Naive thymus-derived CD4-positive, alpha-beta T cell (primary cell): ENCODE measurements around the gene GARIN5A. TPM values are rescaled to one million over a fixed set of nuclear protein-coding genes. Genes with fewer than 3 reads are reported as not detected.
"Not testable (repeated sequence)": the region's sequence is repeated elsewhere in the genome, so short reads cannot be mapped to it uniquely, and the experiment has no call there.

Source experiments
- ATAC-seq: fragments of 150-1000 bp; cut with Tn5 transposase; 2 replicates; pipeline ENCODE4 v1.10.0; 2021; ENCODE audit warnings: mild to moderate bottlenecking, moderate library complexity
- CTCF ChIA-PET: fragments of 350-600 bp; sonication (Branson Sonifier 250); formaldehyde crosslinking; loops from one replicate; lab custom pipeline; 2021; ENCODE audit warnings: antibody characterized with exemption; lab: Charles Lee
- POLR2A ChIA-PET: fragments of 350-600 bp; sonication (Branson Sonifier 250); formaldehyde crosslinking; loops from one replicate; lab custom pipeline; 2021; ENCODE audit warnings: antibody characterized with exemption, inconsistent platforms; lab: Charles Lee
- DNase-seq, 9 donors: peaks; one replicate each; pipeline versions ENCODE4 v3.0.0 to v3.0.0-alpha.2; 2020 to 2022; ENCODE audit warnings: mixed read lengths in 1 of 9
- H3K27ac ChIP-seq: one replicate; pipeline ENCODE4 v1.7.0; 2013; ENCODE audit warnings: mild to moderate bottlenecking, low read depth, low read length, moderate library complexity
- H3K27me3 ChIP-seq, 2 donors: one replicate each; pipeline ENCODE4 v1.7.0; 2013; ENCODE audit warnings: low read length in 2 of 2, mild to moderate bottlenecking in 2 of 2, moderate library complexity in 2 of 2; ENCODE audit not compliant: control insufficient read depth in 2 of 2, insufficient read depth in 2 of 2
- H3K36me3 ChIP-seq, 3 experiments: 1 replicate in 2 of 3; 2 replicates in 1 of 3; pipeline ENCODE4 v1.7.0; 2013; ENCODE audit warnings: low read length in 3 of 3, mild to moderate bottlenecking in 3 of 3, moderate library complexity in 1 of 3; ENCODE audit not compliant: insufficient read depth in 3 of 3, control insufficient read depth in 2 of 3
- H3K4me1 ChIP-seq, 2 donors: one replicate each; pipeline ENCODE4 v1.7.0; 2013; ENCODE audit warnings: low read length in 2 of 2, mild to moderate bottlenecking in 2 of 2, moderate library complexity in 1 of 2; ENCODE audit not compliant: control insufficient read depth in 2 of 2, insufficient read depth in 2 of 2
- H3K4me3 ChIP-seq: 2 replicates; pipeline ENCODE4 v1.7.0; 2013; ENCODE audit warnings: mild to moderate bottlenecking, low read length
- H3K9me3 ChIP-seq, 3 experiments: 1 replicate in 2 of 3; 2 replicates in 1 of 3; pipeline ENCODE4 v1.7.0; 2013; ENCODE audit warnings: low read length in 3 of 3; ENCODE audit not compliant: control insufficient read depth in 2 of 3
- H3K27ac Mint-ChIP-seq, 9 donors: one replicate each; pipeline ENCODE4 v1.8.0; 2020 to 2022; ENCODE audit warnings: mixed read lengths in 9 of 9, mild to moderate bottlenecking in 8 of 9, moderate library complexity in 5 of 9, inconsistent platforms in 2 of 9
- H3K27me3 Mint-ChIP-seq, 5 donors: one replicate each; pipeline ENCODE4 v1.8.0; 2021 to 2022; ENCODE audit warnings: mixed read lengths in 5 of 5, mild to moderate bottlenecking in 1 of 5
- H3K36me3 Mint-ChIP-seq, 5 donors: one replicate each; pipeline ENCODE4 v1.8.0; 2020 to 2022; ENCODE audit warnings: mixed read lengths in 5 of 5, mild to moderate bottlenecking in 3 of 5, inconsistent platforms in 1 of 5
- H3K4me1 Mint-ChIP-seq, 7 donors: one replicate each; pipeline ENCODE4 v1.8.0; 2020 to 2022; ENCODE audit warnings: mixed read lengths in 7 of 7, mild to moderate bottlenecking in 3 of 7, inconsistent platforms in 1 of 7
- H3K4me3 Mint-ChIP-seq, 10 donors: one replicate each; pipeline ENCODE4 v1.8.0; 2020 to 2022; ENCODE audit warnings: mild to moderate bottlenecking in 10 of 10, mixed read lengths in 10 of 10, moderate library complexity in 6 of 10, inconsistent platforms in 2 of 10
- H3K9me3 Mint-ChIP-seq, 11 donors: one replicate each; pipeline ENCODE4 v1.8.0; 2020 to 2022; ENCODE audit warnings: mixed read lengths in 11 of 11, mild to moderate bottlenecking in 4 of 11, inconsistent platforms in 1 of 11, moderate library complexity in 1 of 11
- intact Hi-C, 2 donors: fragments of 100-400 bp; cut with micrococcal nuclease; formaldehyde crosslinking; loops; one replicate each; pipeline ENCODE4 v1.15.1; 2023
- polyA plus RNA-seq, 2 donors: library from polyadenylated mRNA; unstranded; fragments of 300-500 nt; fragmentation: Illumina TruSeq; gene quantifications; one replicate each; pipeline ENCODE4 v1.2.3, GENCODE V29; 2021
- total RNA-seq, 6 experiments: library from RNA in 5 of 6; stranded (reverse) in 5 of 6; gene quantifications; 1 replicate in 5 of 6; 2 replicates in 1 of 6; pipeline ENCODE4 v1.2.3 and lab custom pipeline; 2021 to 2026

The GARIN5A gene
- total and polyA plus RNA-seq, 7 experiments from 2014 or later: 0.59 to 3.1 (median 0.76) TPM; not detected in 1

DNA sequence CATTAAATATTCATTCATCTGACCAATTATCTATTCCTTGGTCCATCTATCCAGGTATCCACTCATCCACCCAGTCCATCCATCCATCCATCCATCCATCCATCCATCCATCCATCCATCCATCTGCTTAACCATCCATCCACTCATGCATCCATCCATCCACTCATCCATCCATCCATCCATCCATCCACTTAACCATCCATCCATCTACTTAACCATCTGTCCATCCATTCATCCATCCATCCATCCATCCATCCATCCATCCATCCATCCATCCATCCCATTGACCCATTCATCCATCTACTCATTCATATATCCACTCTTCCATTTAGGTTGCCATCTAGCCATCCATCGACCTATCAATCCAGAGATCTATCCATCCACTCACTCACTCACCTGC is 32.6 kb downstream of the GARIN5A start:
- DNase-seq: no peak

DNA sequence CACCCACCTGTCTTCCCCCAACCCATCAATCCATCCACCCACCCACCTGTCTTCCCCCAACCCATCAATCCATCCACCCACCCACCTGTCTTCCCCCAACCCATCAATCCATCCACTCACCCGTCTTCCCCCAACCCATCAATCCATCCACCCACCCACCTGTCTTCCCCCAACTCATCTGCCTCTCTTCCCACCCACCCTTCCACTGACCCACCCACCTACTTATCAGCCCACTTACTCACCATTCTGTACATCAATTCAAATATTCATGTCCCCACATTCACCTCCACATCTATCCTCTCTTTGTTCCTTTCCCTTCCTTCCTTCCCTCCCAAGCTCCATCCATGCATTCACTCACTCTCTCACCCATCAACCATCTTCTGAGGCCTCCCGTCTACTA is 37.5 kb downstream of the GARIN5A start:
- H3K27me3 Mint-ChIP-seq: peaks cover 3 to 27% (median 8%) of the 10 kb centered on the region in 5 donors
- H3K4me1 ChIP-seq, ATAC-seq, H3K36me3 Mint-ChIP-seq, H3K9me3 ChIP-seq, H3K27me3 ChIP-seq, H3K4me3 Mint-ChIP-seq, POLR2A ChIA-PET, H3K36me3 ChIP-seq, H3K27ac ChIP-seq, intact Hi-C loops, DNase-seq, CTCF ChIA-PET, H3K4me1 Mint-ChIP-seq, H3K9me3 Mint-ChIP-seq, H3K27ac Mint-ChIP-seq, H3K4me3 ChIP-seq: not testable (repeated sequence)

More for the DNA sequence above, 32.6 kb downstream of the GARIN5A start:
- ChIA-PET POLR2A (no interaction called here), CTCF (interaction anchor here (0.6 kb wide), 1 partner anchor 150 kb away, joined by 3 read pairs; no protein-coding TSS in a partner anchor)
- Mint-ChIP-seq H3K4me1 (peaks cover 0 to 4% (median 0%) of the 10 kb centered on the region in 7 donors), H3K27me3 (peaks cover 0 to 19% (median 3%) of the 10 kb centered on the region in 5 donors), H3K36me3 (peaks cover 0 to 3% (median 0%) of the 10 kb centered on the region in 5 donors), H3K27ac (no peak overlapping the region), H3K9me3 (peaks cover 0 to 4% (median 0%) of the 10 kb centered on the region in 11 donors), H3K4me3 (no peak overlapping the region)
- intact Hi-C loops: no loop called here
- H3K4me1 ChIP-seq: no peaks in the 10 kb centered on the region
- no peaks in the 10 kb centered on the region for H3K9me3 ChIP-seq
- no peak for ATAC-seq
- H3K4me3 ChIP-seq: no peak overlapping the region
- H3K27me3 ChIP-seq: no peaks in the 10 kb centered on the region
- no peak overlapping the region for H3K27ac ChIP-seq
- no peaks in the 10 kb centered on the region for H3K36me3 ChIP-seq

DNA sequence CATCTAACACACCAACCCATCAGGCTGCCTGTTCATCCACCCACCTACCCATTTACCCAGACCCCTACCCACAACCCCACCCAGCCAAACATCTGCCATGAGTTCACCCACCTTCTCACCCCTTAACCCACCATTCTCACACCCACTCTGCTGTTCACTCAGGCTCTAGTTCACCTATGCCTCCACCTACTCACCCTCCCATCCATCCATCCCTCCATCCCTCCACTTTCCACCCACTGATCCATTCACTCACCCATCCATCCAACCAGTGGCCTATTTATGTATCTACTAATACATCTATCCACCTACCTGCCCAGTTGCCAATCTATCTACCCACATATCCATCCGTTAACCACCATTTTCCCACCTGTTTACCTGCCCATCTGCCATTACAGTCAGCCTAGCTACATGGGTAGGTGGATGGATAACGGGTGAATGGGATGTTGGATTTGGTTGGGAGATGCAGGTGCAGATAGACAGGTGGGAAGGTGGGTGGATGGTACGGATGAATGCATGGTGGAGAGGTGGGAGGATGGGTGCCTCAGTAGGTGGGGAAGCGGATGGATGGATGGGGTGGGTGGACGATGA is 38.7 kb downstream of the GARIN5A start:
- CTCF ChIA-PET: no interaction called here

DNA sequence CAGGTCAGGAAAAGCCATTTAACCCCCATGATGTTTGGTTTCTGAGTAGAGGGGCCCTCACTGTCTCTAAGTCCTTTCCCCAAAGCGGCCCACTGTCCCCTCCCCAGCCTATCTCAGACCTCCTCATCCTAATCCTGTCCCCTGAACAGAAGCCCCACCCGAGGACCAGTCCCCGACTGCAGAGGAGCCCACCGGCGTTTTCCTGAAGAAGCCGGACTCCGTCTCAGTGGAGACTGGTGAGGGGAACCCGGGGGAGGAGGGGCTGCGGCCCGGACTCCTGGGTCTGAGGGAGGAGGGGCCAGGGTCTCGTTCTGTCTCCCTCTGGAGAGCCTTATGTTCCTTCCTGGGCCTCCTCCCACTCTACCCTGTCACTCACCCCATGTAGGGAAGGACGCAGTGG is 41.0 kb downstream of the GARIN5A start:
- DNase-seq (no peak), ATAC-seq (no peak)
- Mint-ChIP-seq H3K36me3 (no peaks in the 10 kb centered on the region), H3K4me1 (peaks cover 0 to 16% (median 10%) of the 10 kb centered on the region in 7 donors), H3K4me3 (no peak overlapping the region), H3K9me3 (no peaks in the 10 kb centered on the region), H3K27ac (no peak overlapping the region), H3K27me3 (peaks cover 0 to 24% (median 15%) of the 10 kb centered on the region in 5 donors)
- ChIA-PET POLR2A (no interaction called here), CTCF (no interaction called here)
- H3K4me3 ChIP-seq: no peak overlapping the region
- H3K9me3 ChIP-seq: no peaks in the 10 kb centered on the region
- no peaks in the 10 kb centered on the region for H3K27me3 ChIP-seq
- H3K36me3 ChIP-seq: no peaks in the 10 kb centered on the region
- H3K27ac ChIP-seq: no peak overlapping the region
- peaks cover 0 to 6% of the 10 kb centered on the region in 2 donors for H3K4me1 ChIP-seq
- intact Hi-C loops: no loop called here

More for the DNA sequence above, 38.7 kb downstream of the GARIN5A start:
- Histone ChIP-seq H3K36me3 (no peaks in the 10 kb centered on the region), H3K27ac (no peak overlapping the region), H3K27me3 (no peaks in the 10 kb centered on the region), H3K4me1 (no peaks in the 10 kb centered on the region), H3K9me3 (no peaks in the 10 kb centered on the region), H3K4me3 (no peak overlapping the region)
- no peaks in the 10 kb centered on the region for H3K9me3 Mint-ChIP-seq
- H3K27me3 Mint-ChIP-seq: peaks cover 0 to 25% (median 10%) of the 10 kb centered on the region in 5 donors
- no peak overlapping the region for H3K4me3 Mint-ChIP-seq
- intact Hi-C loops: no loop called here
- no peak overlapping the region for H3K27ac Mint-ChIP-seq
- POLR2A ChIA-PET: interaction anchor here (0.8 kb wide), 1 partner anchor 10 kb away, joined by 3 read pairs; no protein-coding TSS in a partner anchor
- DNase-seq (no peak), ATAC-seq (no peak)
- peaks cover 0 to 3% (median 0%) of the 10 kb centered on the region in 7 donors for H3K4me1 Mint-ChIP-seq
- H3K36me3 Mint-ChIP-seq: no peaks in the 10 kb centered on the region

DNA sequence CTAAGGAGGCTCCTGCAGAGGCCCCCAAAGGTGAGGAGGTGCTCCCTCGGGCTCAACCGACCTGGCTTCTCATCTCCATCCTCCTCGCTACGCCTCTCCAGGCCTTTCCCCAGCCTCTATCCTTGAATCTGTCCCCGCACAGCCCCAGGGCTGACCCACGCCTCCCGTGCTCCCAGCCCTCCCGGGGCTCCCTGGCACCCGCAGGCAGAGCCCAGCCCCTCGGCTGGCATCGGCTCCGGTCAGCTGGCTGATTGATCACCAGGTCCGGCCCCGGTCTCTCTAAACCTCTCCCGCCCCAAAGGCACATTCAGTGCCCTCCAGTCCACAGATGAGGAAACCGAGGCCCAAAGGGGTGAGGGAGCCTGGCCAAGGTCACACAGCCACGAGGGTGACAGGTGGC is 41.4 kb downstream of the GARIN5A start:
- ChIA-PET POLR2A (no interaction called here), CTCF (no interaction called here)
- H3K27me3 ChIP-seq: no peaks in the 10 kb centered on the region
- Mint-ChIP-seq H3K36me3 (no peaks in the 10 kb centered on the region), H3K27me3 (peaks cover 0 to 23% (median 16%) of the 10 kb centered on the region in 5 donors), H3K27ac (no peak overlapping the region), H3K4me1 (peaks cover 0 to 16% (median 11%) of the 10 kb centered on the region in 7 donors), H3K4me3 (no peak overlapping the region), H3K9me3 (no peaks in the 10 kb centered on the region)
- DNase-seq (no peak), ATAC-seq (no peak)
- H3K9me3 ChIP-seq: no peaks in the 10 kb centered on the region
- no peaks in the 10 kb centered on the region for H3K36me3 ChIP-seq
- H3K4me3 ChIP-seq: no peak overlapping the region
- intact Hi-C loops: no loop called here
- peaks cover 0 to 6% of the 10 kb centered on the region in 2 donors for H3K4me1 ChIP-seq
- no peak overlapping the region for H3K27ac ChIP-seq

DNA sequence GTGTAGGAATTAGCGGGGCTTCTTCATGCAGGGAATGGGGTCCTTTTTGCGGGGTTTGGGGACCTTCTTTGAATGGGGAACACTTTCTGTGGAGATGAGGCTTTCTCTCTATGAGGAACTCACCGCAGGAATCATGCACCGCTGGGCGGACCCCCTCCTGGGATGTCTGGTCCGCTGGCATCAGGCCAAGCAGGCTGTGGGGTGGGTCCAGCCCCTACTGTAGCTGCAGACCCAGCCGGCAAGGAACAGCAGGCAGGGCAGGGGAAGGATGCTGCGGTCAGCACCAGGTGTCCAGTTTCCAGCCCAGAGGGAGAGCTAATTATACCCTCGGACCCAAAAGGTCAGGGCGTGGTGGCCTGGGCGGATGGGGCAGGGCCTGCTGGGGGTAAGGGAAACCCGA is 42.1 kb downstream of the GARIN5A start:
- no peak for DNase-seq
- no peaks in the 10 kb centered on the region for H3K27me3 ChIP-seq
- no peaks in the 10 kb centered on the region for H3K36me3 Mint-ChIP-seq
- ChIA-PET POLR2A (no interaction called here), CTCF (no interaction called here)
- ATAC-seq: no peak
- H3K27me3 Mint-ChIP-seq: peaks cover 0 to 22% (median 16%) of the 10 kb centered on the region in 5 donors
- no peak overlapping the region for H3K4me3 ChIP-seq
- intact Hi-C loops: loop anchor here in 1 of 2 donors (5.0 kb wide), 1 partner anchor 52 kb away; the partner anchor contains the start of gene POLD1
- H3K9me3 Mint-ChIP-seq: no peaks in the 10 kb centered on the region
- peaks cover 0 to 6% of the 10 kb centered on the region in 2 donors for H3K4me1 ChIP-seq
- H3K4me3 Mint-ChIP-seq: peak overlapping the region in 1 of 10 donors; percentile 7
- H3K27ac ChIP-seq: no peak overlapping the region
- H3K36me3 ChIP-seq: no peaks in the 10 kb centered on the region
- H3K27ac Mint-ChIP-seq: no peak overlapping the region
- peaks cover 0 to 16% (median 11%) of the 10 kb centered on the region in 7 donors for H3K4me1 Mint-ChIP-seq
- no peaks in the 10 kb centered on the region for H3K9me3 ChIP-seq
